ENCODE results near the gene NFAT5. TPM values are rescaled to one million over a fixed set of nuclear protein-coding genes. Genes with fewer than 3 reads are reported as not detected.
"Not testable (repeated sequence)": the region's sequence is repeated elsewhere in the genome, so short reads cannot be mapped to it uniquely, and the experiment has no call there.

NFAT5 gene
- polyA plus RNA-seq, 1 donor: 68.1 TPM

DNA sequence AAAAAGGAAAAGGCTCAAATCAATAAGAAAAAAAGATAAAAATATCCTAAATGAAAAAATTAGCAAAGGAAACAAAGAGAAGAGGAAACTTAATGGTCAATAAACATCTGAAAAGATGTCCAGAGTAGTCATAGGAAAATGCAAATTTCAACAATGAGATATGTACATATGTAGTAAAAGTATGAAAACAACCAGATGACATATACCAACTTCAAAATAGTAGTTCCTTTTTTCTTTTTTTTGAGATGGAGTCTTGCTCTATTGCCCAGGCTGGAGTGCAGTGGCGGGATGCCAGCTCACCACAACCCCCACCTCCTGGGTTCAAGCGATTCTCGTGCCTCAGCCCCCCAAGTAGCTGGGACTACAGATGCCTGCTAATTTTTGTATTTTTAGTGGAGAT, 21.7 kb upstream of the NFAT5 start:
- no peak for DNase-seq

DNA sequence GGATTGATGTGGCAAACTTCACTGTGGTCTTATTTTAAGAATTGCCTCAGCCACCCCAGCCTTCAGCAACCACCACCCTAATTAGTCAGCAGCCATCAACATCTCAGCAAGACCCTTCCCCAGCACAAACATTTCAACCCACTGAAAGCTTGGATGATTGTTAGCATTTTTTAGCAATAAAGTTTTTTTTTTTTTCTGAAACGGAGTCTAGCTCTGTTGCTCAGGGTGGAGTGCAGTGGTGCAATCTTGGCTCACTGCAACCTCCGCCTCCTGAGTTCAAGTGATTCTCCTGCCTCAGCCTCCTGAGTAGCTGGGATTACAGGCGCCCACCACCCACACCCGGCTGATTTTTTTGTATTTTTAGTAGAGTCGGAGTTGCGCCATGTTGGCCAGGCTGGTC, 19.1 kb upstream of the NFAT5 start:
- not testable (repeated sequence) for DNase-seq

DNA sequence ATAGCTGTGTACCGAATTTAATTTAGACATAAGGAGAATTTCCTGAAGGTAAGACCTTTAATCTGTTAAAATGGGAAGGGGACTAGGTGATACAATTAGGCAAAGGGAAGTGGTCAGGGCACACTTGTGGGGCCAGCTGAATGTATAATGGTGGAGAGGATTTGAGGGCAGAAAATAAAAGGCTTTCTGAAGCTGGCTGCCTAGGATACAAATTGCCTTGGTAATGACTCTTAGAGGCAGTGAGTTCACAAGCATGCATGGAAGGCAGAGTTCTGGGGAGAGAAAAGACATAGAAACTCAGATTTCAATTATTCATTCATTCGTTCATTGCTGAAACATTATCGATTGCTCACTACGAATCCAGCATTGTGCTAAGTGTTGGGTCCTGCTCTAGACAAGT, 12.4 kb upstream of the NFAT5 start:
- DNase-seq: no peak

DNA sequence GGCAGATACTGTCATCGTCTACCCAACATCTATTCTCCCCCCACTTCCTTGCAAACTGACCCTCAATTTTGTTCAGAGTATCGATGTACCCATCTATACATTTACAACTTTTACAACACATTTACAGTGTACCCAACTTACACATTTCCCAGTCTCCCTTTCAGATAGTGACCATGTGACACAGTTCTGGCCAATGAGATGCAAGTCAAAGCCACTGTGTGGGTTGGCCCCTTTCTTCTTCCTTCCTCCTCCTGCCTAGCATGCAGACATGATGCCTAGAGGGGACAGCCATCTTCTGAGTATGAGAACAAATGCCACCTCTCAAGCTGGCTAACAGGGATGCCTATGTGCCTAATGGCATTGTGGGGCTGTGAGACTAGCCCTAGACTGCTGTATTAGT, 11.3 kb upstream of the NFAT5 start:
- DNase-seq: no peak

DNA sequence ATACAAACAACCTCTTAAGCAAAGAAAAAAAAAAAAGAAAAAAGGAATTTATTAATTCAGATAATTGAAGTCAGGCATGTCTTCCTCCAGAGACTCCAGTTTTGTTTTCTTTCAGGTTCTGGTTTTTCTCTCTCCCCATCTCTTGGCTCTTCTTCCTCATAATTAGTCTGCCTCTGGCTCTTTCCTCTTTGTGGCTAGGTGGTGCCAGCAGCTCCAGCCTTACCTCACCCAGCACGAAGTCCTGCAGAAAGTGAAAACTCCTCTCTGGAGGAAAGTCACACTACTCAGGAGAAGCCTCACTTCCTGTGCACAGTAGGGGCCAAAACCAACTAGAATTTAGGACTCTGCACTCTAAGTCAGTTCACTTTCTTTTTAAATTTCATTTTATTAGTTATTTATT, 10.3 kb upstream of the NFAT5 start:
- no peak for DNase-seq

DNA sequence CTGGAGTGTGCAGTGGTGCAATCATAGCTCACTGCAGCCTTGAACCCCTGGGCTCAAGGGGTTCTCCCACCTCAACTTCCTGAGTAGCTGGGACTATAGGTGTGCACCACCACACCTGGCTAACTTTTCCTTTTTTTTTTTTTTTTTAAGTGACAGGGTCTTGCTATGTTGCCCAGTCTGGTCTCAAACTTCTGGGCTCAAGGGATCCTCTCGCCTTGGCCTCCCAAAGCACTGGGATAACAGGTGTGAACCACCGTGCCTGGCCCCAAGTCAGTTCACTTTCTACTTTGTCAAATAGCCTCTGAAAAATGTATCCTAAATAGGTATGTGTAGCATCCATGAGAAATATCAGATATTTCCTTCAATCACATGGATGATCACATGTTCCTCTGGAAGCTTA, 9.9 kb upstream of the NFAT5 start:
- DNase-seq: no peak

DNA sequence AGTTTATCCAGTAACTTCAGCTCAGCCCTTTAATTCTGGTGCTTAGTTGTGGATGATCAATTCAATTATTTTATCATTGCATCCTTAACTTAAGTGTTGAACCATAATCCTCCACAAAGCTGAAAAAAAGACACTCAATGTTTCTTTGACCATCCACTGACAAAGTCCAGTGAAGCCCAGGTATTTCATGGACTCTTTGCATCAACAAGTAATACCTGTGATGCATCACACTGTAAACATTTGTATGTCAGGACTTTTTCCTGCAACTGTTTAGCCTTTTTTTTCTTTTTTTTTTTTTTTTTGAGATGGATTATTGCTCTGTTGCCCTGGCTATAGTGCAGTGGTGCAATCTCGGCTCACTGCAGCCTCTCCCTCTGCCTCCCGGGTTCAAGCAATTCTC, 6.6 kb upstream of the NFAT5 start:
- DNase-seq: no peak

DNA sequence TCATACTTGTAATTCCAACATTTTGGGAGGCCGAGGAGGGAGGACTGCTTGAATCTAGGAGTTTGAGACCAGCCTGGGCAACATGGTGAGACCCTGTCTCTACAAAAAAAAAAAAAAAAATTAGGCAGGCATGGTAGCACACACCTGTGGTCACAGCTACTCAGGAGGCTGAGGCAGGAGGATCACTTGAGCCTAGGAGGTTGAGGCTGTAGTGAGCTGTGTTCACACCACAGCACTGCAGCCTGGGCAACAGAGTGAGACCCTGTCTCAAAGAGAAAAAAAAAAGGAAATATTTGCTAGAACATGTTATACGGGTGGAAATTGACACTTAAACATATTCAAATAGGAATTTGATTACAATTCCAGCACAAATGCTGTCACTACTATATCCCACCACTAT, 4.4 kb upstream of the NFAT5 start:
- DNase-seq: not testable (repeated sequence)

DNA sequence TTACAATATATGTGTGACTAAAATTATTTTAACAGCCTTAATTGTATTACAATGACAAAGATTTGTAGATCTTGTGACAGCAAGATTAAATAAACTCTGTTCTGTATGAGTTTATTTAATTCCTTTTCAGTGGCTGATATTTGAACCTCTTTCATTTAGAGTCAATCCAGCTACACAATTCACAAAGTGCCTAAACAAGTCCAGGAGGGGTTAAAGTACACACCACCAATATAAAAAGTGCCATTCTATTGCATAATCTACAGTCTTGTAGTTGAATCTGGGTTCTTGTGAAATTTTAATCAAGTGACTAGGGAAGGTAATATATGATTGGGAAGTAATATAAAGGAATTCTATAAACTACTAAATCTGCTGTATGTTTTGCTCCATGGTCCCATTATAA, 3.9 kb upstream of the NFAT5 start:
- DNase-seq: no peak

DNA sequence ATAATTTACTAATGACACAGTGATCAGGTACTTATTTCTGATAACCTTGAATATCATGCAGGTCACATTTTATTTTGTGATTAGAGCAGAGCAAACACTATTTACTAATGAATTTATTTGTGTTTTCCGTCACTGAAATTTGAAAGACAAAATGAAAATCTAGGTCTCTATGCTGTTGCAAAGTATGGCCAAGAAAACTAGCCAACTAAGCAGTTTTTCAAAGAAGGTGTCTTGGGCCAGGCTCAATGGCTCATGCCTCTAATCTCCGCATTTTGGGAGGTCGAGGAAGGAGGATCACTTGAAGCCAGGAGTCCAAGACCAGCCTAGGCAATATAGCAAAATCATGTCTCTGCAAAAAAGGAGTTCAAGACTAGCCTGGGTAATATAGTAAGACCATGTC, 3.0 kb upstream of the NFAT5 start:
- no peak for DNase-seq

DNA sequence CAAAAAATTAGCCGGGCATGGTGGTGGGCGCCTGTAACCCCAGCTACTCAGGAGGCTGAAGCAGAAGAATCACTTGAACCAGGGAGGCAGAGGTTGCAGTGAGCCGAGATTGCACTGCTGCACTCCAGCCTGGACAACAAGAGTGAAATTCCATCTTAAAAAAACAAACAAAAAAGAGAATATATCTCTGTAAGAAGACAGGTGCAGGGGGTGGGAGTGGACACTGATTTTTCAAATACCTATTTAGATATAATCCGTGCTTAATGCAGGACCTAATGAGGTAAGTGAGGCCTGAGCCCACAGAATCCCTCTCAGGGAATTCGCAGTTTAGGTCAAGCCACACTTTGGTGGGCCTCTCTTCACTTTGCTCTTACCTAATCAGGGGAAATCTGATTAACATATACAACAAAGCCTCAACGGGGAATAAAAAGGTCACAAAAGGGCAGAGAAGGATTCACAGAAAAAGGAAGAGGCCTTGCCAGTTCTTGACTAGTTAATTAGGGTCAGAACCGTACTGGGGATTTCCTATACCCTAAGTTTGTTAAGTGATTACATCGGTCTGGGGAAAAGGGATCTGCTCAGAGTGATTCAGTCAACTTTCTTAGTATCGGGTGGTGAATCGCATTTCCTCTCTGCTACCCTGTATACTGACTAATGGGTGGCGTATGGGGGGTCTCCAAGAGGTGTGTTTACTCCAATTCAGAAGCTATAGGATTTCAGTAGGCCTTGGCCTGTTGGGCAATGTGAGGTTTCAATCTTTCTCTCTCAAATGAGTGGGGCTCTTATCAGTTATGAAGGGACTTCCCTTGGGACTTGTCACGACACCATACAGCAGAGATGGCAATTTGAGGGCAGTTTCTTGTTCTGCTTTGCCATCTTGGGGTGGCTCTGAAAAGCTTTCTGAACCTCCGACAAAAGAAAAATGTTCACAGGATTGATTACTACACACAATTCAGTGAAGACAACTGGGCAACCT, 1.9 kb upstream of the NFAT5 start:
- DNase-seq: peak; percentile 10

DNA sequence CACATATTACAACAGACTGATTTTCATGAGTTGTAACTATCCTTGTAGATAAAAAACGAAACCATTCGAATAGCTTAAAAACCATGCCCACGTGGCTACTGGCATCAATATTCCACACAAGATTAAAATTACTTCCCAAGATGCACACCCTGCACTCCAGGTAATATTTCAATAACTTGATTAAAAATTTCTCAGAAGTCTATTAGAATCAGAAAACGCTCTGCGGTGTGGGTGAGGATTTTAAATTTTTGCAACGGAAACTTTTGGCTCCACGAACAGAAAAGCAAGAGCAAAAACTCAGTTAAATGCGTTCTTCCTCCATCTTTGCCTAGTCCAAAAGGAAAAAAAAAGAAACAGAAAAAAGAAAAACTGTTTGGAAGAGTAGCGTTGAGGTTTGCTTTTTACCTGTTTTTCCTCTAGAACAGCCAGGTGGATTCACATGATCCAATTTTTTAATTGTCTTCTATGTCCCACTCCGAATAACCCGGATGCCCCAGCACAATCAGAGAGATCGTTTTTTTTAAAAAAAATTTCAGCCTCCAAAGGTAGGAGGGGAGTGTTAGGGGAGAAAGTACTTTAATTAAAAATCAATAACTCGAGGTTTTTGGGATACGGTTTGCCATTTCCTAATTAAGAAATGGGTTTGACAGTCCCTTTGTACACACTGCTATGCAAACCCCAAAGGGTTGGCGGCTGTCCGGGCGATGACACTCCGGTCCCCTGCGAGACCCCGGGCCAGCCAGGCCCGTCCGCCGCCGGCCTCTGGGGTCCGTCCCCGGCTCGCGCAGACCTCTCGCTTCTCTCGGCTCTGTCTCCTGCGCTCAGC, 708 bp upstream of the NFAT5 start:
- peak; percentile 32 for DNase-seq

DNA sequence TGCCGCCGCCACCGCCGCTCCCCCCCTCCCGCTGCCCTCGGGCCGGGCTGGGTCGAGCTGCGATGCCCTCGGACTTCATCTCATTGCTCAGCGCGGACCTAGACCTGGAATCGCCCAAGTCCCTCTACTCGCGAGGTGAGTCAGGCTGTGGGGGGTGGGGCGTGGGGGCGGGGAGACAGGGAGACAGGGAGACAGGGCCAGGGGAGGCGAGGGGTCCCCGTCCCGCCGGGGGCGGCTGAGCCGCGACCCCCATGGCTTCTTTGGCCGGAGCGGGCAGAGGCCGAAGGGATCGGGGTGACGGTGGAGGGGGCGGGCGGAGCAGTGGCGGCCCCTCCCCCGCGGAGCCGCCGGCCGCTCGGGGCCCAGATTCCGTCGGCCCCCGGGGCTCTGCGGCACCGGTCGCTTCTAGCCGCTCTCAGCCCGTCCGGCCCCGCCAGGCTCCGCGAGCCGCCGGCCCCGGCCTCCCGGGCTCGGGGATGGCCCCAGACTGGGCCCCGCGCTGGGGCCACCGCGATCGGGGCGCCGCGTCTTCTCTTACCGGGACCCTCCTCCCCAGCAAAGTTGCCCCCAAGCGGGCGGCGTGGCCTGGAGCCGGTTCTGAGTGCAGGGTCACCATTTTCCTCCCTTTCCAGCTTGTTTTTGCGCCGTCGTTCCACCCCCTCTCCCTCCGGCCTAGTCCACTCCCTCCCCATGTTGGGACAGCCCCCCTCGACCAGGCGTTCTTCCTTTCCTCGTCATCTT, 644 bp downstream of the NFAT5 start:
- no peak for DNase-seq

DNA sequence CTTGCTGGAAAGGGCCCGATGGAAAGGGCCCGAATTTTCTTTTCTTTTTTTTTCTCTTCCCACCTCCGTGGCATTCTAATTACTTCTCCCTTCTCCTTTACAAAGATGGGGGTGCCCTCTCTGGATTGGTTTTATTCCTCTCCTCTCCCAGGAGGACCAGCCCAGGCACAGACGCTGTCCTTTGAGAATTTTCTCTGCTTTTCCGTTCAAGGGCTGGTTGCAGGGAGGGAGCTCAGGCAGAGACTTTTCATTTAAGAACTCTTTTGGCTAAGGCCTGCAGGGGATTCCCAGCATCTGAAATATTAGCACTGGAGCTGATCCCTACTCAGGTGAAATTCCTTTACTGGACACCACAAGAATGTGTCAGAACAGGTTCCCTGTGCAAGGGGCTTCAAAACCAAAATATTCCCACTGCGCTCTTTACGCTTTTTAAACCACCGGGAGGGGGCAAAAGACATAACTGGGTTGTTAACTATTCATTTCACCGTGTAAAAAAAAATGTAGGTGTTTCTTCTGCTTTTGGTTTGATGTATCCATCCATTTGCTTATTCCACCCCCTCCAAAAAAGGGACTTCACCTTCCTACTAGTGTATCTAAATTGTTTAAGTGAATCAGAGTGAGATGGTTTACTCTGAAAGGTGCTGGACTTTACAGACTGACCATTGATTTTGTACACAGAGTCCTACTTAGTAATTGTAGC, 1.4 kb downstream of the NFAT5 start:
- DNase-seq: peak; percentile 51

DNA sequence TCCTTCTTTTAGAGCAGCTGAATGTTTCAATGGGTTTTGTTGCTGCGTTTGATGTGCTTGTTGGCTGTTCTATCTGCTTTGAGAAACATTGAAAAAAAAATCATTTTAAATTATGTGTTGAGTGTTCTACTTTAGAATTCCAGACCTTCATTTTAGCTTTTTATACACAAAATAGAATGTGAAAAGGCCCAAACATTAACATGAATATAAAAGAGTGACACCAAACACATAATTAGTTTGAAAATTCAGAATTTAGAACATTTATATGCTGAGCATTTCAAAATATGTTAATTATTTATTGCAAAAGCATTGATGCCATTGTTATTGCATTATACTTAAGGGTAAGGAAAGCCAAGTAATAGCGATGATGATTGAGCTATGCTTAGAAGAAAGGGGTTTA, 2.9 kb downstream of the NFAT5 start:
- no peak for DNase-seq

DNA sequence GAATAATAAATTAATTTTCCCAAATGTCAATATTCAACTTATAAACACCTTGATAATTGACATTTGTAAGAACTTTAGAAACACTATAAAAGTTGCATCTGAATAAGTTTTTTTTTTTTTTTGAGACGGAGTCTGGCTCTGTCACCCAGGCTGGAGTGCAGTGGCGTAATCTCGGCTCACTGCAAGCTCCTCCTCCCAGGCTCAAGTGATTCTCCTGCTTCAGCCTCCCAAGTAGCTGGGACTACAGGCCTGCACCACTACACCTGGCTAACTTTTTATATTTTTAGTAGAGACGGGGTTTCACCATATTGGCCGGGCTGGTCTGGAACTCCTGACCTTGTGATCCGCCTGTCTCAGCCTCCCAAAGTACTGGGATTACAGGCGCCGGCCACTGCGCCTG, 13.0 kb downstream of the NFAT5 start:
- not testable (repeated sequence) for DNase-seq

DNA sequence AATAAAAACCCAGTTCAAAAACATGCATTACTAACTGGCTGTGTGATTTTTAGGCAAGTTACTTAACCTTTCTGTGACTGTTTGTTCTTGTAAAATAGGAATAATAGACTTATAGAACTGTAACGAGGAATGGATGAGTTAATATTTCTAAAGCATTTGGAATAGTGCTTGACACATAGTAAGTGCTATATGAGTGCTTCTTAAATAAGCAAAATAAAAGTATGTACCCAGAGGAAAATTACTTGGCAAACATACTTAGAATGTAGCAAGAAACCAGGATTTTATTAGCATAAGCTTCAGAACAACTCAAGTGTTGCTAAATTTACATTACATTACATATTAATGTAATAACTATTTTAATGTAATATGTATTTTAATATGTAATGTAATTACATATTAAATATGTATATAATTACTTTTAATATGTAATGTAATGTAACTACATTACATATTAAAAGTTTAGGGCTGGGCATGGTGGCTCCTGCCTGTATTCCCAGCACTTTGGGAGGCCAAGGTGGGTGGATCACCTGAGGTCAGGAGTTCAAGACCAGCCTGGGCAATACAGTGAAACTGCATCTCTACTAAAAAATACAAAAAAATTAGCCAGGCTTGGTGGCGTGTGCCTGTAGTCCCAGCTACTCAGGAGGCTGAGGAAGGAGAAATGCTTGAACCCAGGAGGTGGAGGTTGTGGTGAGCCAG, 14.2 kb downstream of the NFAT5 start:
- no peak for DNase-seq

DNA sequence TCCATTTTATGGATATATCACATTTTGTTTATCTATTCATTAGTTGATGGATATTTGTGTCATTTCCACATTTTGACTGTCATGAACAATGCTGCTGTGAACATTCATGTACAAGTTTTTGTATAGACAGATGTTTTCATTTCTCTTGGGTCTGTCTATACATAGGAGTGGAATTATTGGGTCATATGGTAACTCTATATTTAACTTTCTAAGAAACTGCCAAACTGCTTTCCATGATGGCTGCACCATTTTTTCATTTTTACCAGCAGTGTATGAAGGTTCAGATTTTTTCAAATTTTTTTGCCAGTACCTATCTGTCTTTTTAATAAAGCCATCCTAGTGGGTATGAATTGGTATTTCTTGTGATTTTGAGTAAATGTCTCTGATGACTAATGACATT, 15.5 kb downstream of the NFAT5 start:
- no peak for DNase-seq

DNA sequence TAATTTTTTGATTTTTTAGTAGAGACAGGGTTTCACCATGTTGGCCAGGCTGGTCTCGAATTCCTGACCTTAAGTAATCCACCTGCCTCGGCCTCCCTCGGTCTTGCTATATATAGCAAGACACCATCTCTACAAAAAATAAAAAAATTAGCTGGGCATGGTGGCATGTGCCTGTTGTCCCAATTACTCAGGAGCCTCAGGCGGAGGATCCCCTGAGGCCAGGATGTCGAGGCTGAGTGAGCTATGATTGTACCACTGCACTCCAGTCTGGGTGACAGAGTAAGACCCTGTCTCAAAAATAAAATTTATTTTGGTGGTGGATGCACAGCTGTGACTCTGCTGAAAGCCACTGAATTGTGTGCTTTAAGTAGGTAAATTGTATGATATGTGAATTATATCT, 18.7 kb downstream of the NFAT5 start:
- not testable (repeated sequence) for DNase-seq

DNA sequence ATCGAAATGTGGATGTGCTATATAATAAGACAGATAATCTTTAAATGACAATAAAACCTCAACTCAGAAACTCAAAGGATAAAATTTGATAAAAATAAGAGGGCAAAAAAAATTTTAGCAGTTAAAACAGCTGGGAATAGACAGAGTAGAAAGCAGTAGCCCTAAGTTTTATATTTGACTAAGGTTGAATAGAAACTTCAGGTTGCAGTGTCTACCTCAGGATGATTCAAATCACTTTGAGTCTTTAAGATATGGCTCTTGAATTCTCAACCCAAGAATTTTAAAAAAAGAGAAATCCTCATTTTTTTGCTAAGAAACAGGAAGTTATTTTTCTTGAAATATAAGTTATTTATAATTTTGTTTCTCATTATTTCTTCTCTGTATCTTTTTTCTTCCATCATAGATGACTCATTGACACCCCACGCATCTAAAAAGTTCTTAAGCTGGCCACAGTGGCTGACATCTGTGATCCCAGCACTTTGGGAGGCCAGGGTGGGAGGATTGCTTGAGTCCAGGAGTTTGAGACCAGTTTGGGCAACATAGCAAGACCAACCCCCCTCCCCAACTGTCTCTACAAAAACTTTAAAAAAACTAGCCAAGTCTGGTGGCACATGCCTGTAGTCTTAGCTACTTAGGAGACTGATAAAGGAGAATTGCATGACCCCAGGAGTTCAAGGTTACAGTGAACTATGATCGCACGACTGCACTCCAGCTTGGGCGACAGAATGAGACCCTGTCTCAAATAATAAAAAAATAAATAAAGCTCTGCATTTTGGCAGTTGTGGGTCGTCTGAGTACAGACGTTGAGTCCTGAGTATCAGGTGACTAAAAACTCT, 23.9 kb downstream of the NFAT5 start:
- DNase-seq: no peak

Data from left kidney (tissue), 2 donors.